Measurements from ENCODE around the gene IGDCC3. TPM values are rescaled to one million over a fixed set of nuclear protein-coding genes. Genes with fewer than 3 reads are reported as not detected.

The IGDCC3 gene
- total and polyA plus RNA-seq, 10 of the 15 experiments (the other 5 are each of a cell fraction or from before 2014, with no cell fraction given): 0.10 to 0.20 (median 0.15) TPM; not detected in 7

DNA sequence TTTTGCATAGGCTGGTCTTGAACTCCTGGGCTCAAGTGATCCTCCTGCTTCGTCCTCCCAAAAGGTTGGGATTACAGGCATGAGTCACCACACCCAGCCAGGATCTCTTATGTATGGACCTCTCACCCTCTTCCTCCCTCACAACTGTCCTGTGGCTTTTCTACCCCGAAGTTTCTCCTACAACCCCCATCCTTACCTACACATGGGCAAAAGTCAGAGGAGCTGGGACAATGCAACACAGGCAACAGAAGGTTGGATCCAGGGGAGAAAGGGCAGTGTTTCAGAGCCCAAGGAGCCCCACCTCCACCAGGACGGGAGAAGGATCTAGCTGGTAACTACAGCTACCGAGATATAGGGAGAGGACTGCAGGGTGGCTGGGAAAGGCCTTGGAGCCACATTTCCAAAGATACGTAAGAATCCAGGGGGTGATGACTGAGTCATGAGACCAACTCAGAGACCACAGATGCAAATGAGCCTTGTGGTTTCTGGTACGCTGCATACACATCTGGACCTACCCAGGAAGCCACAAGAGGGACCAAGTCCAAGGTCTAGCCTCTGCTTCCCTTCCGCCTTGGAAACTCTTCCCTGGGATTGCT, 31.3 kb upstream of the IGDCC3 start (continued):
- TF ChIP-seq, protein P1, sequence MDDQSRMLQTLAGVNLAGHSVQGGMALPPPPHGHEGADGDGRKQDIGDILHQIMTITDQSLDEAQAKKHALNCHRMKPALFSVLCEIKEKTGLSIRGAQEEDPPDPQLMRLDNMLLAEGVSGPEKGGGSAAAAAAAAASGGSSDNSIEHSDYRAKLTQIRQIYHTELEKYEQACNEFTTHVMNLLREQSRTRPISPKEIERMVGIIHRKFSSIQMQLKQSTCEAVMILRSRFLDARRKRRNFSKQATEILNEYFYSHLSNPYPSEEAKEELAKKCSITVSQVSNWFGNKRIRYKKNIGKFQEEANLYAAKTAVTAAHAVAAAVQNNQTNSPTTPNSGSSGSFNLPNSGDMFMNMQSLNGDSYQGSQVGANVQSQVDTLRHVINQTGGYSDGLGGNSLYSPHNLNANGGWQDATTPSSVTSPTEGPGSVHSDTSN (IDR thresholded peaks at IDR 0.05; ENCODE audit: insufficient replicate concordance, low read depth, low read length): no peak
- TF ChIP-seq, protein P2, sequence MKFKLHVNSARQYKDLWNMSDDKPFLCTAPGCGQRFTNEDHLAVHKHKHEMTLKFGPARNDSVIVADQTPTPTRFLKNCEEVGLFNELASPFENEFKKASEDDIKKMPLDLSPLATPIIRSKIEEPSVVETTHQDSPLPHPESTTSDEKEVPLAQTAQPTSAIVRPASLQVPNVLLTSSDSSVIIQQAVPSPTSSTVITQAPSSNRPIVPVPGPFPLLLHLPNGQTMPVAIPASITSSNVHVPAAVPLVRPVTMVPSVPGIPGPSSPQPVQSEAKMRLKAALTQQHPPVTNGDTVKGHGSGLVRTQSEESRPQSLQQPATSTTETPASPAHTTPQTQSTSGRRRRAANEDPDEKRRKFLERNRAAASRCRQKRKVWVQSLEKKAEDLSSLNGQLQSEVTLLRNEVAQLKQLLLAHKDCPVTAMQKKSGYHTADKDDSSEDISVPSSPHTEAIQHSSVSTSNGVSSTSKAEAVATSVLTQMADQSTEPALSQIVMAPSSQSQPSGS (IDR thresholded peaks at IDR 0.05; ENCODE audit: low read length): 0 out of 2 replicates have a peak, but pooled peaks have one; percentile 9
- TF ChIP-seq NR2C2 (IDR thresholded peaks at IDR 0.05; ENCODE audit: borderline replicate concordance, control insufficient read depth, insufficient read length, low read depth): no peak
- 0 out of 2 replicates have a peak, but pooled peaks have one; percentile 44 for TF ChIP-seq TCF3 (IDR thresholded peaks at IDR 0.05; ENCODE audit: borderline replicate concordance, insufficient read depth, low read depth, low read length)
- TF ChIP-seq KDM1A (IDR thresholded peaks at IDR 0.05; ENCODE audit: borderline replicate concordance): no peak
- TF ChIP-seq MEF2B (IDR thresholded peaks at IDR 0.05; ENCODE audit: partially characterized antibody, poor library complexity, severe bottlenecking): no peak
- peak; percentile 19; the same call in 1 of the 2 replicates for TF ChIP-seq ATF7 (IDR thresholded peaks at IDR 0.05; ENCODE audit: low read depth)
- TF ChIP-seq, protein P3, sequence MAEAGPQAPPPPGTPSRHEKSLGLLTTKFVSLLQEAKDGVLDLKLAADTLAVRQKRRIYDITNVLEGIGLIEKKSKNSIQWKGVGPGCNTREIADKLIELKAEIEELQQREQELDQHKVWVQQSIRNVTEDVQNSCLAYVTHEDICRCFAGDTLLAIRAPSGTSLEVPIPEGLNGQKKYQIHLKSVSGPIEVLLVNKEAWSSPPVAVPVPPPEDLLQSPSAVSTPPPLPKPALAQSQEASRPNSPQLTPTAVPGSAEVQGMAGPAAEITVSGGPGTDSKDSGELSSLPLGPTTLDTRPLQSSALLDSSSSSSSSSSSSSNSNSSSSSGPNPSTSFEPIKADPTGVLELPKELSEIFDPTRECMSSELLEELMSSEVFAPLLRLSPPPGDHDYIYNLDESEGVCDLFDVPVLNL (IDR thresholded peaks at IDR 0.05; ENCODE audit: low read depth, low read length): no peak
- TF ChIP-seq, protein P4, sequence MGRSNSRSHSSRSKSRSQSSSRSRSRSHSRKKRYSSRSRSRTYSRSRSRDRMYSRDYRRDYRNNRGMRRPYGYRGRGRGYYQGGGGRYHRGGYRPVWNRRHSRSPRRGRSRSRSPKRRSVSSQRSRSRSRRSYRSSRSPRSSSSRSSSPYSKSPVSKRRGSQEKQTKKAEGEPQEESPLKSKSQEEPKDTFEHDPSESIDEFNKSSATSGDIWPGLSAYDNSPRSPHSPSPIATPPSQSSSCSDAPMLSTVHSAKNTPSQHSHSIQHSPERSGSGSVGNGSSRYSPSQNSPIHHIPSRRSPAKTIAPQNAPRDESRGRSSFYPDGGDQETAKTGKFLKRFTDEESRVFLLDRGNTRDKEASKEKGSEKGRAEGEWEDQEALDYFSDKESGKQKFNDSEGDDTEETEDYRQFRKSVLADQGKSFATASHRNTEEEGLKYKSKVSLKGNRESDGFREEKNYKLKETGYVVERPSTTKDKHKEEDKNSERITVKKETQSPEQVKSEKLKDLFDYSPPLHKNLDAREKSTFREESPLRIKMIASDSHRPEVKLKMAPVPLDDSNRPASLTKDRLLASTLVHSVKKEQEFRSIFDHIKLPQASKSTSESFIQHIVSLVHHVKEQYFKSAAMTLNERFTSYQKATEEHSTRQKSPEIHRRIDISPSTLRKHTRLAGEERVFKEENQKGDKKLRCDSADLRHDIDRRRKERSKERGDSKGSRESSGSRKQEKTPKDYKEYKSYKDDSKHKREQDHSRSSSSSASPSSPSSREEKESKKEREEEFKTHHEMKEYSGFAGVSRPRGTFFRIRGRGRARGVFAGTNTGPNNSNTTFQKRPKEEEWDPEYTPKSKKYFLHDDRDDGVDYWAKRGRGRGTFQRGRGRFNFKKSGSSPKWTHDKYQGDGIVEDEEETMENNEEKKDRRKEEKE (IDR thresholded peaks at IDR 0.05): no peak
- 0 out of 2 replicates have a peak, but pooled peaks have one; percentile 52 for TF ChIP-seq GATAD2B (conservative IDR thresholded peaks at IDR 0.05; ENCODE audit: low read depth)
